Panc1 (cell line): ENCODE measurements around the gene ACSL1. TPM values are rescaled to one million over a fixed set of nuclear protein-coding genes. Genes with fewer than 3 reads are reported as not detected.

ENCODE experiments used
- ATAC-seq: fragments of 200-7000 bp; cut with Tn5 transposase; 2 replicates; pipeline ENCODE4 v1.9.1; 2020; ENCODE audit warnings: mild to moderate bottlenecking, moderate library complexity
- BruUV-seq: library from RNA; stranded (reverse); fragments of 400-500 nt; replicated peaks from 2 replicates; lab custom pipeline; 2021; lab: Mats Ljungman, UMichigan
- CTCF ChIA-PET: fragments of 300-600 bp; sonication (Branson Sonifier 250); formaldehyde crosslinking; loops from one replicate; lab custom pipeline; 2022; ENCODE audit warnings: antibody characterized with exemption; lab: Charles Lee
- POLR2A ChIA-PET: fragments of 300-600 bp; sonication (Branson Sonifier 250); formaldehyde crosslinking; loops from one replicate; lab custom pipeline; 2022; ENCODE audit warnings: antibody characterized with exemption; lab: Charles Lee
- DNase-seq: peaks from one replicate; pipeline ENCODE4 v3.0.0-alpha.2; 2010; ENCODE audit warnings: low read depth, low spot score
- H3K27ac ChIP-seq: 2 replicates; pipeline ENCODE4 v1.5.1; 2011; ENCODE audit warnings: mild to moderate bottlenecking, low read length, inconsistent platforms
- H3K27me3 ChIP-seq: fragments of 200-500 bp; sonication (Bioruptor generic); 2 replicates; pipeline ENCODE4 v1.6.0; 2014; ENCODE audit warnings: low read length, inconsistent platforms; ENCODE audit not compliant: control insufficient read depth, insufficient read depth
- H3K36me3 ChIP-seq: fragments of 200-500 bp; sonication (Bioruptor generic); 2 replicates; pipeline ENCODE4 v1.5.1; 2014; ENCODE audit warnings: inconsistent platforms, mild to moderate bottlenecking, low read length, moderate library complexity; ENCODE audit not compliant: control insufficient read depth, insufficient read depth
- H3K4me1 ChIP-seq: 2 replicates; pipeline ENCODE4 v1.5.1; 2011; ENCODE audit warnings: inconsistent platforms, mild to moderate bottlenecking, low read length, moderate library complexity; ENCODE audit not compliant: control insufficient read depth, insufficient read depth
- H3K4me3 ChIP-seq, 2 experiments: 2 replicates each; pipeline ENCODE4 v1.5.1; 2011 to 2012; ENCODE audit warnings: low read depth in 2 of 2, low read length in 2 of 2, mild to moderate bottlenecking in 2 of 2, inconsistent platforms in 1 of 2, moderate library complexity in 1 of 2
- H3K9me3 ChIP-seq: fragments of 200-500 bp; sonication (Bioruptor generic); 2 replicates; pipeline ENCODE4 v1.5.1; 2014; ENCODE audit warnings: low read depth, mild to moderate bottlenecking, inconsistent platforms, low read length, moderate library complexity; ENCODE audit not compliant: control insufficient read depth, insufficient read depth
- CTCF ChIP-seq: fragments of 450-650 bp; IDR thresholded peaks from 2 replicates; pipeline ENCODE4 v1.5.1; 2017; ENCODE audit warnings: mild to moderate bottlenecking
- POLR2AphosphoS5 ChIP-seq: IDR thresholded peaks from 2 replicates; pipeline ENCODE4 v1.6.1; 2012; ENCODE audit warnings: mild to moderate bottlenecking, low read depth, low read length, moderate library complexity
- SIN3A ChIP-seq: IDR thresholded peaks from 2 replicates; pipeline ENCODE4 v1.6.1; 2012; ENCODE audit warnings: low read depth, mild to moderate bottlenecking, low read length, moderate library complexity, borderline replicate concordance; ENCODE audit not compliant: insufficient read depth
- TCF7L2 ChIP-seq: IDR thresholded peaks from 2 replicates; pipeline ENCODE4 v1.6.1; 2011; ENCODE audit warnings: mild to moderate bottlenecking, low read depth, low read length, inconsistent platforms
- in situ Hi-C: cut with HindIII; loops from 2 replicates; pipeline ENCODE4 v1.10.0; 2016; ENCODE audit warnings: low sequenced_read_pairs, low pct_unique_long_range_greater_than_20kb
- intact Hi-C: fragments of 100-400 bp; cut with micrococcal nuclease; formaldehyde crosslinking; loops from one replicate; pipeline ENCODE4 v1.10.0; 2022; ENCODE audit not compliant: unreplicated experiment
- total RNA-seq: library from RNA; stranded (reverse); gene quantifications from one replicate; pipeline ENCODE4 v1.2.1, GENCODE V29; 2021; ENCODE audit not compliant: unreplicated experiment
- TF ChIP-seq, protein P1 (sequence below), 2 experiments: IDR thresholded peaks; 2 replicates each; pipeline ENCODE4 v1.6.1; 2011 to 2012; ENCODE audit warnings: low read depth in 2 of 2, control low read depth in 1 of 2, low read length in 1 of 2, mild to moderate bottlenecking in 1 of 2, moderate library complexity in 1 of 2; ENCODE audit not compliant: insufficient read depth in 1 of 2

The ACSL1 gene
- total RNA-seq, 1 experiment from 2014 or later = 15.4 TPM

- Histone ChIP-seq H3K27me3 (peaks cover 4% of the 10 kb centered on the region; the same call in 1 of the 2 replicates), H3K9me3 (no peaks in the 10 kb centered on the region), H3K36me3 (no peaks in the 10 kb centered on the region), H3K4me1 (no peaks in the 10 kb centered on the region), H3K4me3 (no peak overlapping the region), H3K27ac (no peak overlapping the region)
- no peak for TF ChIP-seq CTCF
- TF ChIP-seq SIN3A = no peak
- TF ChIP-seq, protein P1, sequence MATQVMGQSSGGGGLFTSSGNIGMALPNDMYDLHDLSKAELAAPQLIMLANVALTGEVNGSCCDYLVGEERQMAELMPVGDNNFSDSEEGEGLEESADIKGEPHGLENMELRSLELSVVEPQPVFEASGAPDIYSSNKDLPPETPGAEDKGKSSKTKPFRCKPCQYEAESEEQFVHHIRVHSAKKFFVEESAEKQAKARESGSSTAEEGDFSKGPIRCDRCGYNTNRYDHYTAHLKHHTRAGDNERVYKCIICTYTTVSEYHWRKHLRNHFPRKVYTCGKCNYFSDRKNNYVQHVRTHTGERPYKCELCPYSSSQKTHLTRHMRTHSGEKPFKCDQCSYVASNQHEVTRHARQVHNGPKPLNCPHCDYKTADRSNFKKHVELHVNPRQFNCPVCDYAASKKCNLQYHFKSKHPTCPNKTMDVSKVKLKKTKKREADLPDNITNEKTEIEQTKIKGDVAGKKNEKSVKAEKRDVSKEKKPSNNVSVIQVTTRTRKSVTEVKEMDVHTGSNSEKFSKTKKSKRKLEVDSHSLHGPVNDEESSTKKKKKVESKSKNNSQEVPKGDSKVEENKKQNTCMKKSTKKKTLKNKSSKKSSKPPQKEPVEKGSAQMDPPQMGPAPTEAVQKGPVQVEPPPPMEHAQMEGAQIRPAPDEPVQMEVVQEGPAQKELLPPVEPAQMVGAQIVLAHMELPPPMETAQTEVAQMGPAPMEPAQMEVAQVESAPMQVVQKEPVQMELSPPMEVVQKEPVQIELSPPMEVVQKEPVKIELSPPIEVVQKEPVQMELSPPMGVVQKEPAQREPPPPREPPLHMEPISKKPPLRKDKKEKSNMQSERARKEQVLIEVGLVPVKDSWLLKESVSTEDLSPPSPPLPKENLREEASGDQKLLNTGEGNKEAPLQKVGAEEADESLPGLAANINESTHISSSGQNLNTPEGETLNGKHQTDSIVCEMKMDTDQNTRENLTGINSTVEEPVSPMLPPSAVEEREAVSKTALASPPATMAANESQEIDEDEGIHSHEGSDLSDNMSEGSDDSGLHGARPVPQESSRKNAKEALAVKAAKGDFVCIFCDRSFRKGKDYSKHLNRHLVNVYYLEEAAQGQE (IDR thresholded peaks at IDR 0.05; ENCODE audit: insufficient read depth in 1 of 2, low read depth in 2 of 2, low read length in 1 of 2) = no peak
- ChIA-PET CTCF (no interaction called here), POLR2A (no interaction called here)
- DNase-seq (no peak), ATAC-seq (no peak)
- in situ Hi-C loops = no loop called here
- BruUV-seq = no TSS peak
- intact Hi-C loops = no loop called here
Measured at GRCh38 chr4:184870718-184871117, 45.0 kb upstream of the ACSL1 start.

DNA sequence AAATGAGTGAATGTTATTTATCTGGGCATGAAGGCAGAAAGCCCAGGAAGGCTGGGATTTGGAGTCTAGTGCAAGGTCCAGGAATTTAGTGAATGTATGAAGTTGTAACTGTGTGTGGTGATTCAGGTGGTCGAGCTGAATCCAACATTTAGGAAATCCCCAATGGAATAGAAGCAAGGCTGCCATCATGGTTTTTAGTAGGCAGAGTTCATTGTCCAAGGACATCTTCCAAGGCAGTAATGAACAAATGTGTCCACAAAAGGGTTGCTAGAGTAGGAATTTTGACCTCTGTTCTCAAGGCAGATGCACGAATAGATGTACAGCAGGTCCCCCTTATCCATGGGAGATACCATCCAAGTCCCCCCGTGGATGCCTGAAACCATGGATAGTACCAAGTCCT, 42.9 kb upstream of the ACSL1 start:
- ChIA-PET CTCF (no interaction called here), POLR2A (no interaction called here)
- Histone ChIP-seq H3K4me1 (no peaks in the 10 kb centered on the region), H3K27ac (no peak overlapping the region), H3K27me3 (no peaks in the 10 kb centered on the region; the same call in 1 of the 2 replicates), H3K4me3 (no peak overlapping the region), H3K36me3 (no peaks in the 10 kb centered on the region), H3K9me3 (no peaks in the 10 kb centered on the region)
- intact Hi-C loops = no loop called here
- DNase-seq (no peak), ATAC-seq (no peak)
- BruUV-seq = no TSS peak
- TF ChIP-seq POLR2AphosphoS5 = no peak
- no peak for TF ChIP-seq TCF7L2
- no peak for TF ChIP-seq SIN3A
- TF ChIP-seq CTCF = no peak
- TF ChIP-seq, protein P1 (IDR thresholded peaks at IDR 0.05; ENCODE audit: insufficient read depth in 1 of 2, low read depth in 2 of 2, low read length in 1 of 2) = no peak
- in situ Hi-C loops = no loop called here
